Fibroblast of pulmonary artery (primary cell): Measurements from ENCODE around the gene USP17L29.
"Not testable (repeated sequence)": the region's sequence is repeated elsewhere in the genome, so short reads cannot be mapped to it uniquely, and the experiment has no call there.

ENCODE experiments used
- DNase-seq: peaks from one replicate; pipeline ENCODE4 v3.0.0-alpha.2; 2010; ENCODE audit warnings: low read depth
- H3K4me3 ChIP-seq: replicated peaks from 2 replicates; pipeline ENCODE4 v1.5.1; 2011; ENCODE audit warnings: low read depth, mild to moderate bottlenecking, control low read depth, low read length, moderate library complexity
- CTCF ChIP-seq: IDR thresholded peaks from 2 replicates; pipeline ENCODE4 v1.5.1; 2011; ENCODE audit warnings: mild to moderate bottlenecking, control low read depth, low read length, inconsistent platforms; ENCODE audit errors: missing control alignments

Gene USP17L29, protein sequence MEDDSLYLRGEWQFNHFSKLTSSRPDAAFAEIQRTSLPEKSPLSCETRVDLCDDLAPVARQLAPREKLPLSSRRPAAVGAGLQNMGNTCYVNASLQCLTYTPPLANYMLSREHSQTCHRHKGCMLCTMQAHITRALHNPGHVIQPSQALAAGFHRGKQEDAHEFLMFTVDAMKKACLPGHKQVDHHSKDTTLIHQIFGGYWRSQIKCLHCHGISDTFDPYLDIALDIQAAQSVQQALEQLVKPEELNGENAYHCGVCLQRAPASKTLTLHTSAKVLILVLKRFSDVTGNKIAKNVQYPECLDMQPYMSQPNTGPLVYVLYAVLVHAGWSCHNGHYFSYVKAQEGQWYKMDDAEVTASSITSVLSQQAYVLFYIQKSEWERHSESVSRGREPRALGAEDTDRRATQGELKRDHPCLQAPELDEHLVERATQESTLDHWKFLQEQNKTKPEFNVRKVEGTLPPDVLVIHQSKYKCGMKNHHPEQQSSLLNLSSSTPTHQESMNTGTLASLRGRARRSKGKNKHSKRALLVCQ

GRCh38 chr4:9353338-9353737 lies at the start of gene USP17L29:
TSS of gene USP17L29 (plus strand) at chr4:9353638. CDS start at chr4:9353638, 0 bp downstream.
- H3K4me3 ChIP-seq, DNase-seq: not testable (repeated sequence)

DNA sequence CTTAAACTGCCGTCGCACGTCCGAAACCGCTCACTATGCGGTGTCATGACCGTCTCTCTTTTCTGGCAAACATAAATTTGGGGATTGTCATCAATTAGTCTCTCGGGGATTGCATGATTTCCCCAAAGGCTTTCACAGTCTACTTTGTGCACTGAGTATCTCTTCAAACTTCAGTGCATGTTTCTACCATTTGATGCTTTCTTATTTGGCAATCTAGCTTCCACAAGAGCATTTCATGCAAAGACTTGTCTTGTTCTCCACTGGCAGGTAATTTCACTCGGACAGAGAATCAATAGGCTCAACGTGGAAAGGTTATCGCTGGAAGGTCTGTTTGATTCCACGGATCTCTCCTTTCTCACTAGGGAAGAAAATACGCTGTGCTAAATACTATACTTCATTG lies 29.2 kb upstream of the USP17L29 start:
- H3K4me3 ChIP-seq, DNase-seq: not testable (repeated sequence)

DNA sequence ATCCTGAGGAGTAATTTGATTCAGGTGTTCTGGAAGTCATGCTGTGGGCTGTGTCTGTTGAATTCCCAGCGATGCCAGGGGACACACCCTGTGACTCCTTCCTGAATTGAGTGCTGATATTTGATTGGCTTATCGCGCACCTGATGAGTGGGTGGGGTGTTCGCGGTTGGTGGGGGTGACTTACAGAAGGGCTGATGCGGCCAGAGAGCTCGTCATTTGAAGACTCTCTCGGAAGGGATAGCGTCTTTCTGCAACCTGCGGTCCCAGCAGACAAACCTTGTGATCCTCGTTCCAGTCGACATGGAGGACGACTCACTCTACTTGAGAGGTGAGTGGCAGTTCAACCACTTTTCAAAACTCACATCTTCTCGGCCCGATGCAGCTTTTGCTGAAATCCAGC lies 28.6 kb upstream of the USP17L29 start, which contains the start of gene USP17L24:
Gene USP17L24 (plus strand): TSS at position 301 of the 400 bp plus-strand sequence. CDS start 0 bp downstream, at position 301.
- DNase-seq, result not testable (repeated sequence)

GRCh38 chr4:9329611-9330010 lies 23.8 kb upstream of the USP17L29 start, which contains the start of gene USP17L25:
TSS of gene USP17L25 (plus strand) at chr4:9329911. CDS start at chr4:9329911, 0 bp downstream.
- H3K4me3 ChIP-seq, DNase-seq: not testable (repeated sequence)

More for the DNA sequence above, 28.6 kb upstream of the USP17L29 start, which contains the start of gene USP17L24:
- not testable (repeated sequence) for H3K4me3 ChIP-seq

DNA sequence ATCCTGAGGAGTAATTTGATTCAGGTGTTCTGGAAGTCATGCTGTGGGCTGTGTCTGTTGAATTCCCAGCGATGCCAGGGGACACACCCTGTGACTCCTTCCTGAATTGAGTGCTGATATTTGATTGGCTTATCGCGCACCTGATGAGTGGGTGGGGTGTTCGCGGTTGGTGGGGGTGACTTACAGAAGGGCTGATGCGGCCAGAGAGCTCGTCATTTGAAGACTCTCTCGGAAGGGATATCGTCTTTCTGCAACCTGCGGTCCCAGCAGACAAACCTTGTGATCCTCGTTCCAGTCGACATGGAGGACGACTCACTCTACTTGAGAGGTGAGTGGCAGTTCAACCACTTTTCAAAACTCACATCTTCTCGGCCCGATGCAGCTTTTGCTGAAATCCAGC lies 19.1 kb upstream of the USP17L29 start, which contains the start of gene USP17L26:
Gene USP17L26 (plus strand): TSS at position 301 of the 400 bp plus-strand sequence. CDS start 0 bp downstream, at position 301.
- H3K4me3 ChIP-seq, DNase-seq: not testable (repeated sequence)

DNA sequence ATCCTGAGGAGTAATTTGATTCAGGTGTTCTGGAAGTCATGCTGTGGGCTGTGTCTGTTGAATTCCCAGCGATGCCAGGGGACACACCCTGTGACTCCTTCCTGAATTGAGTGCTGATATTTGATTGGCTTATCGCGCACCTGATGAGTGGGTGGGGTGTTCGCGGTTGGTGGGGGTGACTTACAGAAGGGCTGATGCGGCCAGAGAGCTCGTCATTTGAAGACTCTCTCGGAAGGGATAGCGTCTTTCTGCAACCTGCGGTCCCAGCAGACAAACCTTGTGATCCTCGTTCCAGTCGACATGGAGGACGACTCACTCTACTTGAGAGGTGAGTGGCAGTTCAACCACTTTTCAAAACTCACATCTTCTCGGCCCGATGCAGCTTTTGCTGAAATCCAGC lies 14.3 kb upstream of the USP17L29 start, which contains the start of gene USP17L5:
Gene USP17L5 (plus strand): TSS at position 301 of the 400 bp plus-strand sequence. CDS start 0 bp downstream, at position 301.
- H3K4me3 ChIP-seq, DNase-seq: not testable (repeated sequence)

DNA sequence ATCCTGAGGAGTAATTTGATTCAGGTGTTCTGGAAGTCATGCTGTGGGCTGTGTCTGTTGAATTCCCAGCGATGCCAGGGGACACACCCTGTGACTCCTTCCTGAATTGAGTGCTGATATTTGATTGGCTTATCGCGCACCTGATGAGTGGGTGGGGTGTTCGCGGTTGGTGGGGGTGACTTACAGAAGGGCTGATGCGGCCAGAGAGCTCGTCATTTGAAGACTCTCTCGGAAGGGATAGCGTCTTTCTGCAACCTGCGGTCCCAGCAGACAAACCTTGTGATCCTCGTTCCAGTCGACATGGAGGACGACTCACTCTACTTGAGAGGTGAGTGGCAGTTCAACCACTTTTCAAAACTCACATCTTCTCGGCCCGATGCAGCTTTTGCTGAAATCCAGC lies 9.6 kb upstream of the USP17L29 start, which contains the start of gene USP17L27:
Gene USP17L27 (plus strand): TSS at position 301 of the 400 bp plus-strand sequence. CDS start 0 bp downstream, at position 301.
- H3K4me3 ChIP-seq, DNase-seq: not testable (repeated sequence)

- DNase-seq, H3K4me3 ChIP-seq: not testable (repeated sequence)
Measured at GRCh38 chr4:9348593-9348992, 4.8 kb upstream of the USP17L29 start, which contains the start of gene USP17L28. TSS of gene USP17L28 (plus strand) at chr4:9348893. CDS start at chr4:9348893, 0 bp downstream.

GRCh38 chr4:9350866-9351265 lies 2.6 kb upstream of the USP17L29 start:
- DNase-seq, H3K4me3 ChIP-seq: not testable (repeated sequence)

GRCh38 chr4:9362829-9363228 lies 9.4 kb downstream of the USP17L29 start, which contains the start of gene USP17L30:
TSS of gene USP17L30 (plus strand) at chr4:9363129. CDS start at chr4:9363129, 0 bp downstream.
- not testable (repeated sequence) for H3K4me3 ChIP-seq, DNase-seq

DNA sequence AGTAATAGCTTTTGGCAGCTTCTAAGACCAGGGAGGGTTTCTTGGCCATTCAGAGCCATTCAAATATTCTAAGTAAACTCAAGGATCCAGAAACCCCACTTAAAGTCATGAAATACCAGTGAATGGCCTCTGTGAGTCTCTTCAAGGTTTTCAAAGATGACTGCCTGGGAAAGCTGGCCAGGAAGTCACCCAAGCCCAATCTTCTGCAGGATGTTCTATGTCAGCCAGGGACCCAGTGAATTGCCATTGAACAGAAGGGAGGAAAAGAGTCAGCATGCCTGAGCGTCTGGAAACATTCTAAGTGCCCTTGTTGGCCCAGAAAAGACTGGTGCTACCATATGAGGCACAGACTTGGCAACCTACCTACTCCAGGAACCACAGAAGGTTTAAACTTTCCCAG lies 26.4 kb downstream of the USP17L29 start:
- not testable (repeated sequence) for DNase-seq, H3K4me3 ChIP-seq

DNA sequence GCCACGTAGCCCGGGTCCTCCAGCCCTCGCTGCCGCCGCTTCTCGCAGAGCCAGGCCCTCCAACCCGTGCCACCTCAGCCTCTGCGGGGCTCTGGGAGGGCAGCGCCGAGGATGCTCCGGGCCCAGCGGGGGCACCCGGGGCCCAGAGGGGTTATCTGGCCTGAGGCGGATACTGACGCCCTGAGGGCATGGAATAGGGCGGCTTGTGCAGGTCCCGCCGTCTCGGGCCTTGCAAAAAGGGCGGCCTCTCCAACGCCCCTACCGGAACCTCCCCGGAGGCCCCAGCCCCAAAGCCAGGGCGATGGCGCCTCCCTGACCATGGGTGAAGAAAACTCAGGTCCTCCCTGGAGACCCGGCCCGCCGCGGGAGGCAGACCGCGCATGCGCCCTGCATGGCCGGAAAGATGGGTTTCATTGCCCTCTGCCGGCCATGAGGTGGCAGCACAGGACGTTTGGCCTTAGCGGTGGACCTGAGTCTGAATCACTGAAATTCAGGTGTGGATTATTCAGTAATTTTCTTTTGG lies 27.6 kb downstream of the USP17L29 start:
- peak overlapping the region; percentile 38 for H3K4me3 ChIP-seq
- DNase-seq, result peak; percentile 0
- TF ChIP-seq CTCF, result peak; percentile 12
